SU-DHL-6 (cell line): ENCODE data around the gene ADCY5.

ENCODE experiments used
- H2AFZ ChIP-seq: fragments of 200-600 bp; sonication (generic); 2 replicates; pipeline ENCODE4 v1.6.1; 2014; ENCODE audit warnings: low read depth, mild to moderate bottlenecking, moderate library complexity, mixed read lengths, antibody characterized with exemption, low read length; ENCODE audit not compliant: severe bottlenecking
- H3F3A ChIP-seq: fragments of 200-600 bp; shearing (Covaris generic); 2 replicates; pipeline ENCODE4 v1.6.0; 2016; ENCODE audit warnings: antibody characterized with exemption, mild to moderate bottlenecking; ENCODE audit not compliant: insufficient read depth
- H3K27ac ChIP-seq: fragments of 200-600 bp; sonication (generic); 2 replicates; pipeline ENCODE4 v1.5.1; 2016; ENCODE audit warnings: low read depth, mild to moderate bottlenecking, low read length, moderate library complexity, mixed read lengths
- H3K27me3 ChIP-seq: fragments of 200-600 bp; sonication (generic), shearing (Covaris generic); 2 replicates; pipeline ENCODE4 v1.6.0; 2014; ENCODE audit warnings: mild to moderate bottlenecking, low read length
- H3K36me3 ChIP-seq: fragments of 200-600 bp; sonication (generic); 2 replicates; pipeline ENCODE4 v1.6.1; 2014; ENCODE audit warnings: mild to moderate bottlenecking, low read length, mixed read lengths
- H3K4me2 ChIP-seq: fragments of 300-600, 200-600 bp; shearing (Covaris generic), sonication (generic); 2 replicates; pipeline ENCODE4 v1.6.0; 2014; ENCODE audit warnings: low read length, low read depth, mild to moderate bottlenecking; ENCODE audit not compliant: poor library complexity, severe bottlenecking
- H3K4me3 ChIP-seq: fragments of 200-600 bp; sonication (generic); 2 replicates; pipeline ENCODE4 v1.5.1; 2014; ENCODE audit warnings: antibody characterized with exemption, low read length, mild to moderate bottlenecking, mixed read lengths; ENCODE audit not compliant: insufficient read depth, poor library complexity, severe bottlenecking
- H3K79me2 ChIP-seq: fragments of 200-600 bp; sonication (generic); 2 replicates; pipeline ENCODE4 v1.6.1; 2014; ENCODE audit warnings: mild to moderate bottlenecking, low read length, moderate library complexity; ENCODE audit not compliant: insufficient read depth
- H3K9ac ChIP-seq: fragments of 200-600 bp; sonication (generic); 2 replicates; pipeline ENCODE4 v1.7.0; 2014; ENCODE audit warnings: mild to moderate bottlenecking, low read length
- H3K9me2 ChIP-seq: fragments of 200-600 bp; sonication (generic); replicated peaks from 2 replicates; pipeline ENCODE4 v1.6.1; 2014; ENCODE audit warnings: low read length; ENCODE audit not compliant: insufficient read depth
- H3K9me3 ChIP-seq: fragments of 200-600 bp; sonication (generic); 2 replicates; pipeline ENCODE4 v1.6.1; 2014; ENCODE audit warnings: low read length, mixed read lengths; ENCODE audit not compliant: insufficient read depth
- H4K20me1 ChIP-seq: fragments of 200-600 bp; sonication (generic); 2 replicates; pipeline ENCODE4 v1.6.1; 2014; ENCODE audit warnings: low read depth, mild to moderate bottlenecking, antibody characterized with exemption, low read length, moderate library complexity, mixed read lengths
- EZH2phosphoT487 ChIP-seq: fragments of 200-600 bp; sonication (generic), shearing (Covaris generic); conservative IDR thresholded peaks from 2 replicates; pipeline ENCODE4 v1.6.1; 2018; ENCODE audit warnings: mild to moderate bottlenecking, antibody characterized with exemption, low read length, moderate library complexity, mixed read lengths
- TF ChIP-seq, protein P1 (sequence below): fragments of 200-600 bp; sonication (generic); IDR thresholded peaks from one replicate; pipeline ENCODE4 v1.5.1; 2017; ENCODE audit warnings: antibody characterized with exemption, mild to moderate bottlenecking, low read length, moderate library complexity; ENCODE audit not compliant: insufficient read depth, poor library complexity, severe bottlenecking

Gene ADCY5

DNA sequence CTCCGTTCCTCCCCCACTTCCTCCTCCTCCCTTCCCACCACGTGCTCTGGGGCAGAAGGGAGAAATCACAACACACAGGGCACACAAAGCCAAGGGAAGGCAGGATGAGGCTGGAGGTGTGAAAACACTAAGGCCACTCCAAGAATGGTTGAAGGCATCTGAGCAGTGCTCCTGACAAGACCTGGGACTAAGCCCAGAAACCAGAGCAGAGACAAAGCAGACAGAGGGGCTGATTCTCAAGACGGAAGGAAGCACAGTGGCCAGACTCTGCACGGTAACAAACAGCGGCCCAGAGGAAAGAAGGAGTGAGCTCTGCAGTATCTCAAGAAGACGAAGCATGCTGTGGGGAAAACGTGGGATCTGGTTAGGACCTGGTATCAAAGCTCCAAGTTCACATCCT, 78.1 kb downstream of the ADCY5 start:
- H3K9me2 ChIP-seq, result no peaks in the 10 kb centered on the region
- TF ChIP-seq, protein P1, sequence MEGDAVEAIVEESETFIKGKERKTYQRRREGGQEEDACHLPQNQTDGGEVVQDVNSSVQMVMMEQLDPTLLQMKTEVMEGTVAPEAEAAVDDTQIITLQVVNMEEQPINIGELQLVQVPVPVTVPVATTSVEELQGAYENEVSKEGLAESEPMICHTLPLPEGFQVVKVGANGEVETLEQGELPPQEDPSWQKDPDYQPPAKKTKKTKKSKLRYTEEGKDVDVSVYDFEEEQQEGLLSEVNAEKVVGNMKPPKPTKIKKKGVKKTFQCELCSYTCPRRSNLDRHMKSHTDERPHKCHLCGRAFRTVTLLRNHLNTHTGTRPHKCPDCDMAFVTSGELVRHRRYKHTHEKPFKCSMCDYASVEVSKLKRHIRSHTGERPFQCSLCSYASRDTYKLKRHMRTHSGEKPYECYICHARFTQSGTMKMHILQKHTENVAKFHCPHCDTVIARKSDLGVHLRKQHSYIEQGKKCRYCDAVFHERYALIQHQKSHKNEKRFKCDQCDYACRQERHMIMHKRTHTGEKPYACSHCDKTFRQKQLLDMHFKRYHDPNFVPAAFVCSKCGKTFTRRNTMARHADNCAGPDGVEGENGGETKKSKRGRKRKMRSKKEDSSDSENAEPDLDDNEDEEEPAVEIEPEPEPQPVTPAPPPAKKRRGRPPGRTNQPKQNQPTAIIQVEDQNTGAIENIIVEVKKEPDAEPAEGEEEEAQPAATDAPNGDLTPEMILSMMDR, result no peak
- TF ChIP-seq EZH2phosphoT487, result no peak
- no peaks in the 10 kb centered on the region for H3K9me3 ChIP-seq
- H3K4me2 ChIP-seq, result no peak overlapping the region
- H4K20me1 ChIP-seq, result no peaks in the 10 kb centered on the region
- H3F3A ChIP-seq, result no peaks in the 10 kb centered on the region
- no peaks in the 10 kb centered on the region for H3K79me2 ChIP-seq
- no peaks in the 10 kb centered on the region for H3K36me3 ChIP-seq
- no peaks in the 10 kb centered on the region for H3K27me3 ChIP-seq
- no peak overlapping the region for H2AFZ ChIP-seq
- H3K27ac ChIP-seq, result no peak overlapping the region
- H3K9ac ChIP-seq, result no peak overlapping the region
- H3K4me3 ChIP-seq, result no peak overlapping the region

DNA sequence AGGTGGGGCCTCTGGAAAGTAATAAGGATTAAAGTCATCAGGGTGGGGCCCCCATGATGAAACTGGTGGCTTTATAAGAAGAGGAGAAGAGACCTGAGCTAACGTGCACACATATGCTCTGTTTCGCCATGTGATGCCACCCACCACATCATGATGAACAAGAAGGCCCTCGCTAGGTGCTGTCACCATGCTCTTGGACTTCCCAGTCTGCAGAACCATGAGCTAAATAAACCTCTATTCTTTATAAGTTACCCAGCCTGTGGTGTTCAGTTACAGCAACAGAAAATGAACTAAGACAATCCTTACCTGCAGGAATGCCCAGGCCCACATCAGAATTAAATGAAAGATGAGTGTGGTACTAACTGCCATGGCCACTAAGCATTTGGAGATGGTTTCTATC, 79.8 kb downstream of the ADCY5 start:
- Histone ChIP-seq H3K4me3 (no peak overlapping the region), H3K9me3 (no peaks in the 10 kb centered on the region), H3F3A (no peaks in the 10 kb centered on the region), H3K9me2 (no peaks in the 10 kb centered on the region), H2AFZ (no peak overlapping the region), H3K27me3 (no peaks in the 10 kb centered on the region), H4K20me1 (no peaks in the 10 kb centered on the region), H3K4me2 (no peak overlapping the region), H3K9ac (no peak overlapping the region), H3K79me2 (no peaks in the 10 kb centered on the region), H3K36me3 (no peaks in the 10 kb centered on the region), H3K27ac (no peak overlapping the region)
- TF ChIP-seq EZH2phosphoT487, result no peak
- TF ChIP-seq, protein P1, result no peak

GRCh38 chr3:123367467-123368154, 81.3 kb downstream of the ADCY5 start:
- Histone ChIP-seq H3K4me2 (no peak overlapping the region), H3K36me3 (no peaks in the 10 kb centered on the region), H3K79me2 (no peaks in the 10 kb centered on the region), H3K4me3 (no peak overlapping the region), H3K9me2 (no peaks in the 10 kb centered on the region), H3K9me3 (no peaks in the 10 kb centered on the region), H2AFZ (no peak overlapping the region), H4K20me1 (no peaks in the 10 kb centered on the region), H3K9ac (no peak overlapping the region), H3K27ac (no peak overlapping the region), H3F3A (no peaks in the 10 kb centered on the region), H3K27me3 (no peaks in the 10 kb centered on the region)
- TF ChIP-seq, protein P1, result no peak
- no peak for TF ChIP-seq EZH2phosphoT487
